ENCODE data around the gene SH3RF2.
"Not testable (repeated sequence)": the region's sequence is repeated elsewhere in the genome, so short reads cannot be mapped to it uniquely, and the experiment has no call there.

Gene SH3RF2

GRCh38 chr5:146107901-146108300, 171.5 kb downstream of the SH3RF2 start:
- Histone ChIP-seq H2AFZ (ENCODE audit: low read depth, low read length) (no peak overlapping the region), H3K4me1 (ENCODE audit: low read length) (no peaks in the 10 kb centered on the region), H3K4me3 (ENCODE audit: low read length) (no peak overlapping the region), H3K27me3 (ENCODE audit: low read depth, low read length) (no peaks in the 10 kb centered on the region), H3K9me3 (ENCODE audit: insufficient read depth, low read length) (no peaks in the 10 kb centered on the region), H4K20me1 (ENCODE audit: insufficient read depth, low read length) (no peaks in the 10 kb centered on the region), H3K9ac (ENCODE audit: low read length) (no peak overlapping the region), H3K36me3 (replicated peaks; ENCODE audit: low read depth, low read length) (peaks cover 4% of the 10 kb centered on the region), H3K4me2 (ENCODE audit: low read length) (no peak overlapping the region), H3K79me2 (ENCODE audit: low read length) (no peaks in the 10 kb centered on the region), H3K27ac (ENCODE audit: low read length) (no peak overlapping the region)
- TF ChIP-seq EZH2phosphoT487 (IDR thresholded peaks at IDR 0.05; ENCODE audit: low read depth) (no peak), CTCF (IDR thresholded peaks at IDR 0.05; ENCODE audit: low read depth, low read length) (no peak)

DNA sequence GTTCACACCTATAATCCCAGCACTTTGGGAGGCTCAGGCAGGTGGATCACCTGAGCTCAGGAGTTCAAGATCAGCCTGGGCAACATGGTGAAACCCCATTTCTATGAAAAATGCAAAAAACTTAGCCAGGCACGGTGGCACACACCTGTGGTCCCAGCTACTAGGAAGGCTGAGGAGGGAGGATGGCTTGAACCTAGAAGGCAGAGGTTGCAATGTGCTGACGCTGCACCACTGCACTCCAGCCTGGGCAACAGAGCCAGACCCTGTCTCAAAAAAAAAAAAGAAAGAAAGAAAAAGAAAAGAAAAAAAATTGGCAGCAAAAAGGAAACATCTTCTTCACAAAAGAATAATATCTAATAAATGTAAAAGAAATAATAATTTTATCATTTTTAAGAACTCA, 172.5 kb downstream of the SH3RF2 start:
- not testable (repeated sequence) for H3K4me3 ChIP-seq (ENCODE audit: low read length); H3K4me2 ChIP-seq (ENCODE audit: low read length); H3K27me3 ChIP-seq (ENCODE audit: low read depth, low read length); H3K27ac ChIP-seq (ENCODE audit: low read length); H3K36me3 ChIP-seq (replicated peaks; ENCODE audit: low read depth, low read length); H4K20me1 ChIP-seq (ENCODE audit: insufficient read depth, low read length); H3K79me2 ChIP-seq (ENCODE audit: low read length); H2AFZ ChIP-seq (ENCODE audit: low read depth, low read length); H3K9me3 ChIP-seq (ENCODE audit: insufficient read depth, low read length); H3K9ac ChIP-seq (ENCODE audit: low read length); H3K4me1 ChIP-seq (ENCODE audit: low read length)

- TF ChIP-seq CTCF (IDR thresholded peaks at IDR 0.05; ENCODE audit: low read depth, low read length) = no peak
- TF ChIP-seq EZH2phosphoT487 (IDR thresholded peaks at IDR 0.05; ENCODE audit: low read depth) = no peak
- Histone ChIP-seq H3K27me3 (ENCODE audit: low read depth, low read length) (no peaks in the 10 kb centered on the region), H3K79me2 (ENCODE audit: low read length) (no peaks in the 10 kb centered on the region), H3K4me2 (ENCODE audit: low read length) (no peak overlapping the region), H3K9me3 (ENCODE audit: insufficient read depth, low read length) (no peaks in the 10 kb centered on the region), H3K4me1 (ENCODE audit: low read length) (no peaks in the 10 kb centered on the region), H3K27ac (ENCODE audit: low read length) (no peak overlapping the region), H3K9ac (ENCODE audit: low read length) (no peak overlapping the region), H4K20me1 (ENCODE audit: insufficient read depth, low read length) (no peaks in the 10 kb centered on the region), H3K36me3 (replicated peaks; ENCODE audit: low read depth, low read length) (peaks cover 8% of the 10 kb centered on the region), H3K4me3 (ENCODE audit: low read length) (no peak overlapping the region), H2AFZ (ENCODE audit: low read depth, low read length) (no peak overlapping the region)
These were observed 173.0 kb downstream of the SH3RF2 start for GRCh38 chr5:146109379-146109778.

DNA sequence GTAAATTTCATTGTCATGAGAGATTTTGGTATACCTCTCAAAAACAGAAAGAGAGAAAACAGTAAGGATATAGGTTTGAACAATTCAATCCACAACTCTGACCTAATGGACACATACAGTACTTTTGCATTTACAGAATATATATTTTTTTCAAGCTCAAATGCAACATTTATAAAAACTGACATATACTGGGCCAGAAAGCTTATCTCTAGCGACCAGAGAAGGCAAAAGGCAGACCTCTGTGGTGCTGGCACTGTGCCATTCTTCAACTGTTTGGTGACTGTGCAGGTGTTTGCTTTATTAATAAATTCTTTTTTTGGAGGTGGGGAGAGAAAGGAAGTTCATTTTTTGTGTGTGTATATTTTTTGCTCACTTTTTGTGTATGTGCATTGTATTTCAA, 175.0 kb downstream of the SH3RF2 start:
- H3K27ac ChIP-seq (ENCODE audit: low read length) = no peak overlapping the region
- no peak overlapping the region for H2AFZ ChIP-seq (ENCODE audit: low read depth, low read length)
- H3K4me2 ChIP-seq (ENCODE audit: low read length) = no peak overlapping the region
- peaks cover 3% of the 10 kb centered on the region for H3K36me3 ChIP-seq (replicated peaks; ENCODE audit: low read depth, low read length)
- H3K4me3 ChIP-seq (ENCODE audit: low read length) = no peak overlapping the region
- H3K79me2 ChIP-seq (ENCODE audit: low read length) = no peaks in the 10 kb centered on the region
- TF ChIP-seq CTCF (IDR thresholded peaks at IDR 0.05; ENCODE audit: low read depth, low read length) = no peak
- no peak for TF ChIP-seq EZH2phosphoT487 (IDR thresholded peaks at IDR 0.05; ENCODE audit: low read depth)
- peaks cover 4% of the 10 kb centered on the region; the same call in 1 of the 2 replicates for H4K20me1 ChIP-seq (ENCODE audit: insufficient read depth, low read length)
- H3K9me3 ChIP-seq (ENCODE audit: insufficient read depth, low read length) = no peaks in the 10 kb centered on the region
- no peak overlapping the region for H3K9ac ChIP-seq (ENCODE audit: low read length)
- peaks cover 2% of the 10 kb centered on the region for H3K4me1 ChIP-seq (ENCODE audit: low read length)
- H3K27me3 ChIP-seq (ENCODE audit: low read depth, low read length) = no peaks in the 10 kb centered on the region

DNA sequence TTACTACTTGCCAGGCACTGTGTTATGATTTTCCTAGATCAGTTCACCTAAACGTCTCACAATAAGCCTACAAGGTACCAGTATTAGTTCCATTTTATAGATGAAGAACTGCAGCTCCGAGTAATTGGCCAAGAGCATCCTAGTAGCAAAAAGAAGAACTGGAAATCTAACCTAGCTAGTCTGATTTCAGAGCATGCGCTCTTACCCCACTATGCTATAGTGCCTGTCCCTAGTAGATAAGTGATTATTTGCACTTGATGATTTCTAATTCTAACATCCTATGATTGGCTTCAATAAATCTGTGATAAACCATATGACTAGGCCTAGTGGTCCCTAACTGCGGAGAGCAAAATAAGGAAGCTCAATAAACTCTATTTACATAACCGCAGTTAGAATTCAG, 176.1 kb downstream of the SH3RF2 start:
- Histone ChIP-seq H3K27me3 (ENCODE audit: low read depth, low read length) (no peaks in the 10 kb centered on the region), H3K4me3 (ENCODE audit: low read length) (no peak overlapping the region), H3K4me2 (ENCODE audit: low read length) (no peak overlapping the region), H3K9me3 (ENCODE audit: insufficient read depth, low read length) (no peaks in the 10 kb centered on the region), H3K4me1 (ENCODE audit: low read length) (peaks cover 9% of the 10 kb centered on the region), H2AFZ (ENCODE audit: low read depth, low read length) (no peak overlapping the region), H3K36me3 (replicated peaks; ENCODE audit: low read depth, low read length) (peaks cover 3% of the 10 kb centered on the region), H4K20me1 (ENCODE audit: insufficient read depth, low read length) (peaks cover 9% of the 10 kb centered on the region; the same call in 1 of the 2 replicates), H3K27ac (ENCODE audit: low read length) (no peak overlapping the region), H3K79me2 (ENCODE audit: low read length) (no peaks in the 10 kb centered on the region), H3K9ac (ENCODE audit: low read length) (no peak overlapping the region)
- no peak for TF ChIP-seq CTCF (IDR thresholded peaks at IDR 0.05; ENCODE audit: low read depth, low read length)
- TF ChIP-seq EZH2phosphoT487 (IDR thresholded peaks at IDR 0.05; ENCODE audit: low read depth) = no peak
